ENCODE data around the gene GALNT6.

DNA sequence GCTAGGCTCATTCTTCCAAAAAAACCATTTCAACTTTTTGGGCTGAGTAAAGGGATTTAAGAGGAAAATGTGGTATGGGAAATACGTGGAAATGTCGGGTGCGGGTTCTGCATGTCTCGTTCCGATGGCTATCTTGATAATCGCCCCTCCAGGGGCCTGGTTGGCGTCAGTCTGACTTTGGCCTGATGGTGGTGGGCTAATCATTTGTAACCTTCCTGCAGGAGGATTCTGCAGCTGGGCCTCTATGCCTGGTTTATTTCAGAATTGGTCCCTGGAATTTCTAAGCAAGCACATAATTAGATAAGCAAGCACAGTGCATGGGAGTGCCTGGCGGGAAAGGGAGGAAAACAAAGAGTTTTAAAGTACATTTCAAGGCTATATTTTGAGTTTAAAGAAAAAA, 18.6 kb upstream of the GALNT6 start:
- TF ChIP-seq EZH2phosphoT487 (IDR thresholded peaks at IDR 0.05; ENCODE audit: low read depth, severe bottlenecking, unreplicated experiment) = no peak
- no peak for TF ChIP-seq EZH2 (IDR thresholded peaks at IDR 0.05; ENCODE audit: borderline replicate concordance)
- TF ChIP-seq, protein P1, sequence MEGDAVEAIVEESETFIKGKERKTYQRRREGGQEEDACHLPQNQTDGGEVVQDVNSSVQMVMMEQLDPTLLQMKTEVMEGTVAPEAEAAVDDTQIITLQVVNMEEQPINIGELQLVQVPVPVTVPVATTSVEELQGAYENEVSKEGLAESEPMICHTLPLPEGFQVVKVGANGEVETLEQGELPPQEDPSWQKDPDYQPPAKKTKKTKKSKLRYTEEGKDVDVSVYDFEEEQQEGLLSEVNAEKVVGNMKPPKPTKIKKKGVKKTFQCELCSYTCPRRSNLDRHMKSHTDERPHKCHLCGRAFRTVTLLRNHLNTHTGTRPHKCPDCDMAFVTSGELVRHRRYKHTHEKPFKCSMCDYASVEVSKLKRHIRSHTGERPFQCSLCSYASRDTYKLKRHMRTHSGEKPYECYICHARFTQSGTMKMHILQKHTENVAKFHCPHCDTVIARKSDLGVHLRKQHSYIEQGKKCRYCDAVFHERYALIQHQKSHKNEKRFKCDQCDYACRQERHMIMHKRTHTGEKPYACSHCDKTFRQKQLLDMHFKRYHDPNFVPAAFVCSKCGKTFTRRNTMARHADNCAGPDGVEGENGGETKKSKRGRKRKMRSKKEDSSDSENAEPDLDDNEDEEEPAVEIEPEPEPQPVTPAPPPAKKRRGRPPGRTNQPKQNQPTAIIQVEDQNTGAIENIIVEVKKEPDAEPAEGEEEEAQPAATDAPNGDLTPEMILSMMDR (IDR thresholded peaks at IDR 0.05; ENCODE audit: poor library complexity) = no peak

All from hepatocyte (in vitro differentiated cells).